DMS79 (cell line): ENCODE results near the gene TNFRSF14.
"Not testable (repeated sequence)": the region's sequence is repeated elsewhere in the genome, so short reads cannot be mapped to it uniquely, and the experiment has no call there.

ENCODE experiments used
- DNase-seq: peaks from one replicate; lab custom pipeline; 2025; lab: John Stamatoyannopoulos, UW

The TNFRSF14 gene

DNA sequence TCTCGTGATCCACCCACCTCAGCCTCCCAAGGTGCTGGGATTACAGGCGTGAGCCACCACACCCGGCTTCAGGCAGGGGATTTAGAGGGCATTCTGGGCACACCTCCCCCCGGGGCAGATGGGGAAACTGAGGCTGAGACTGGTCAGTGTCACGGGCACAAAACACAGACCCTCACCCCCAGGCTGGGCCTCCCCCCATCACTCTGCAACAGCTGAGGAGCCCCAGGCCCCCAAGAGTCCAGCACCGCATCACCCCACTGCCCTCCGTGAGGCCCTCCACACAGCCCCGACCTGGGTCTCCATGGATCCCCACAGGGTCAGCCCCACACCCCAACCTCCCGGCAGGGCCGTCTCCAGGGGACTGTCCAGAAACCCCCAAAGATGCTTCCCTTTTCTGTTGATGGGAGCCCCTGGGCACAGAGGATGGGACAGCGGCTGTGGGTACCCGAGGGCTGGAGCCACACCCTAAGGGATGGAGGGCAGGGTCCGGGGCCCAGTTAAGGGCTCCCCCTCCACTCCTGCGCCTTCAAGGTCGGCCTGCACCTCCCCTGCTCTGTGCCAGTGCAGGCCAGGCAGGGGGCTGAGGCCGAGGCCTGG, 11.0 kb downstream of the TNFRSF14 start:
- no peak for DNase-seq

- not testable (repeated sequence) for DNase-seq
These were observed 12.1 kb downstream of the TNFRSF14 start for GRCh38 chr1:2568187-2568816.

- DNase-seq, result no peak
These were observed 12.9 kb downstream of the TNFRSF14 start for GRCh38 chr1:2569060-2569459.

DNA sequence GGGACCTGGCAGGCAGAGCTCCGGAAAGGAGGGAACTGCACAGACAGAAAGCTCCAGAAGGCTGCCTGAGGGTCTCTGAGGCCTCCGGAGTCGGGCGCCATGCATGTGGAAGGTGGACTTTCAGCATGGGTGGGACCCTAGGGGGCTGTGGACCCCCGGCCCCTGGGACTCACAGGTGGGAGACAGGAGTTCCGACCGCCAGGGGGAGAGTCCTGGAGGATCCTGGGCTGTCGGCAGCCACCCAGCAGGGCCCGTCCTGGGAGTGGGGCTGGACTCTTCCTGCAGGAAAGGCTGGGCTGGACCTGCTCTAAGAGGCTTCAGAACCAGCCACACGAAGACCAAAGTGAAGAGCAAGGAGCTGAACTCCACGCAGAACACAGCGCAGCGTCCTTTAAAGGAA, 13.5 kb downstream of the TNFRSF14 start:
- DNase-seq, result not testable (repeated sequence)

DNA sequence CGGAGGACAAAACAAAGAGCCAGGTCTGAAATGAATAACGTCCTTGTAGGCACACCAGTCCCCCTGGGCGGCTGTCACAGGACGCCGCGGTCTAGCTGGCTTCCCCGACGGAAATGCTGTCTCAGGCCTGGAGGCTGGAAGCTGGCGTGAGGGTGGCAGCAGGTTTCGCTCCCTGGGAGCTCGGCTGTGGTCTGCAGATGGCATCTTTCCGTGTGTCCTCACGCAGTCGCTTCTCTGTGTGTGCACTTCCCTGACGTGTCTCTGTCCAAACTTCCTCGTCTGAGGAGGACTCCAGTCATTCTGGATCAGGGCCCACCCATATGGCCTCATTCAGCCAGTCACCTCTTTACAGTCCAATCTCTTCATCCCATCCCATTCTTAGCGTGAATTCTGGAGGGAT, 14.2 kb downstream of the TNFRSF14 start:
- no peak for DNase-seq

GRCh38 chr1:2571348-2571747, 15.2 kb downstream of the TNFRSF14 start:
- DNase-seq, result no peak

- DNase-seq, result no peak
These were observed 17.2 kb downstream of the TNFRSF14 start for GRCh38 chr1:2573250-2573920.

DNA sequence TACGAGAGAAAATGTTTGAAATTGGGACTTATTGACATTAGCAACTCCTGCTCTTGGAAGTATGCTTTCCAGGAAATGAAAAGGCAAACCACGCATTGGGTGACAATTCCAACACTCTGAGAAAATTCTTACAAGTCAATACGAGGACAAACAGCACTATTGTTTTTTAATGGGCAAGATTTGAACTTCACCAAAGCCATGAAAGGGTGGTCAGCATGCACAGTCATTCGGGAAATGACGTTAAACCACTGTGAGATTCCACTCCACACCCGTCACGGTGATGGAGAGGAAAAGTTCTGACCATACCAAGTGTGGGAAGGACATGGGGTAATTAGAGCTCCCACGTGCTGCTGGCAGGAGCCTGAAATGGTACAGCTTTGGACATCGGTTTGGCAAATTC, 18.2 kb downstream of the TNFRSF14 start:
- no peak for DNase-seq

- DNase-seq, result no peak
These were observed 19.9 kb downstream of the TNFRSF14 start for GRCh38 chr1:2575801-2576663.

GRCh38 chr1:2577565-2578075, 21.4 kb downstream of the TNFRSF14 start:
- not testable (repeated sequence) for DNase-seq

- DNase-seq, result no peak
These were observed 22.6 kb downstream of the TNFRSF14 start for GRCh38 chr1:2578758-2579118.

DNA sequence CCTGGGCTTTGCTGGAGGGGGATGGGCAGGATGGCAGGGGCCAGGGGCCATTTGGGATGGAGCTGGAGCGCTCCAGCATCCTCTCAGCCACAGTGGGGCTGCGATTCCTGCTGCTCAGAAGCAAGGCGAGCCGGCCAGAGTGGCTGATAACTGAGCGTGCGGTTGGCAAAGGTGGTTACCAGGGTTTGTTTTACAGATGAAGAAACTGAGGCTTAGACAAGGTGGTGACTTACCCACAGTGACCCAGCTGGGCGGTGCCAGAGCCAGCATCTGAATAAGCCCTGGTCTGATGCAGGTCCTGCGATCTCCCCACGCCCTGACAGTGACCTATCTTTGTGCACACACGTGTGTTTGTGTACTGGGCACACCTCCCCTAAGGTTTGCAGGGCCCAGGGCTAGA, 24.5 kb downstream of the TNFRSF14 start:
- DNase-seq, result no peak

DNA sequence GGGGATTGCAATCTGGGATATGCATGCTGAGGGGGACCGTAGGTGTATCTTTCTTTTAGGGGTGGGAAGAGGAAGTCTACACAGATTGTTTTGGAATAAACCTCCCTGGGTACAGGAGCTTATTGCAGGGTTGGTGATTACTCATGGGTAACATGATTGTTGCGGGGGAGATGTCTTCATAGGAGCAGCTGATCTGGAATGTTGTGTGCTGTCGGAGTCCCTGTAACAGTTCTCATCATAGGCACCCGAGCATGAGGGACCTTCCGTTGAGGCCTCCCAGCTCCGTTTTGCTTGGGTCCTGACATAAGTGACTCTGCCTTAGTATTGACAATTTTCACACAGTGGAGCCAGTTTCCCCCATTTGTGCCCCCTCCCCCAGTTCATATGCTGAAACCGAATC, 26.2 kb downstream of the TNFRSF14 start:
- no peak for DNase-seq

DNA sequence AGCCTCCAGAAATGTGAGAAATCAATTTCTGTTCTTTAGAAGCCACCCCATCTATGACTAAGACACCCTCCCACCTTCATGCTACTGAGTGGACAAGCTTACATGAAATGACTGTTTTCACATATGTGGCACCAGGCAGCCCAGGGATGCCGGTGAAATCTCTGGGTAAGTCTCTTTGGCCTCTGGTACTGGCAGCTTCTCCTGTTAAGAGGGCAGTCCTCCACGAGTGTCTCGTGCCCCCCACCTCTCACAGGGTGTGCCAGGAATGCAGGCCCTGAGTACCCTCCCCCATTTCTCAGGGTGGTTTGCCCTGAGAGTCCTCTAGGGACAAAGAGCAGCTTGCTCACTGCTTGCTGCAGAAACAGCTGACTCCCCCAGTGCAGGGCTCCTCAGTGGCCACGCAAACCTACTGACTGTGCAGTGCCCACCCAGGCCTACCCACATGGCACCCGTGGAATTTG, 27.2 kb downstream of the TNFRSF14 start:
- no peak for DNase-seq

DNA sequence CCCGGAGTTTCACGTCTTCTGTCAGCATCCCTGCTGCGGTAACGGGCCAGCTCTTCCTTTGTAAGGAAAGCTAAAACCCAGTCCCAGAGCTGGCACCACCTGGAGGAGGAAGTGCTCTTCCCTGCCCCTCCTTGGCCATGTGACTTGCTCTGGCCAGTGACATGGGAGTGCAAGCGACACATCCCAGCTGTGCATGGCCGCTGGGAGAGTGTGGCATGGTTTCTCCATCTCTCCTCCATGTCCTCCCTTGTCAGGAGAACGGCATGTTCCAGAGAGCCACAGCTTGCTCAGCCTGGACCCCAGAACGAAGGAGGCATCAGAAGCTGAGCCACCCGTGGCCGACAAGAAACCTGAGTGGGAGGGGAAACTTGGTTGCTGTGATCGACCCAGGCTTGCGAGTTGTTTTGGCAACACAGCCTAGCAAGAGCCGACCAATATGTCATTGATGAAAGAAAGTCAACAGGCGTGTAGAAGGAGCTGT, 27.7 kb downstream of the TNFRSF14 start:
- peak; percentile 87 for DNase-seq

- DNase-seq, result no peak
These were observed 28.6 kb downstream of the TNFRSF14 start for GRCh38 chr1:2584686-2585317.

- DNase-seq, result peak; percentile 49
These were observed 29.3 kb downstream of the TNFRSF14 start for GRCh38 chr1:2585318-2586092.

GRCh38 chr1:2586154-2587070, 30.2 kb downstream of the TNFRSF14 start, which contains the start of gene PRXL2B:
Gene PRXL2B (plus strand): TSS chr1:2586777. CDS start chr1:2586886, 109 bp downstream.
- peak; percentile 98 for DNase-seq

- DNase-seq, result no peak
These were observed 31.1 kb downstream of the TNFRSF14 start for GRCh38 chr1:2587071-2587859.
